ENCODE results near the gene C17orf100. TPM values are rescaled to one million over a fixed set of nuclear protein-coding genes. Genes with fewer than 3 reads are reported as not detected.

C17orf100 gene
- total and polyA plus RNA-seq, 10 of the 15 experiments (the other 5 are each of a cell fraction or from before 2014, with no cell fraction given): 0.84 to 4.7 (median 1.8) TPM

- RAD21 ChIA-PET (ENCODE audit: unreplicated experiment): no interaction called here
- Histone ChIP-seq H3K4me3 (no peak overlapping the region), H3K36me3 (ENCODE audit: control insufficient read depth in 2 of 2, insufficient read depth in 2 of 2, low read length in 1 of 2) (no peaks in the 10 kb centered on the region), H3K9me3 (replicated peaks; ENCODE audit: control insufficient read depth, insufficient read depth, low read length) (no peaks in the 10 kb centered on the region), H3K27ac (ENCODE audit: control insufficient read depth, insufficient read depth) (no peak overlapping the region), H3K4me2 (ENCODE audit: control insufficient read depth, insufficient read depth) (no peak overlapping the region), H3K27me3 (replicated peaks in 1 of 2; ENCODE audit: control insufficient read depth in 2 of 2, insufficient read depth in 2 of 2, low read length in 1 of 2) (0 out of 4 replicates have a peak, but pooled peaks cover 0 to 2% of the 10 kb centered on the region in 2 experiments), H2AFZ (ENCODE audit: control insufficient read depth, low read depth, low read length) (no peak overlapping the region), H3K9ac (ENCODE audit: control insufficient read depth, insufficient read depth, low read length) (no peak overlapping the region), H4K20me1 (ENCODE audit: control insufficient read depth, insufficient read depth) (no peaks in the 10 kb centered on the region), H3K4me1 (ENCODE audit: control insufficient read depth, insufficient read depth, low read length) (no peaks in the 10 kb centered on the region), H3K79me2 (ENCODE audit: control insufficient read depth, insufficient read depth, low read length) (no peaks in the 10 kb centered on the region)
- BruUV-seq (replicated peaks): no TSS peak
- CTCF ChIA-PET: interaction anchor here (0.7 to 3.5 kb wide), 3 partner anchors 198 to 333 kb away, joined by 3 to 10 read pairs (median 5); no protein-coding TSS in a partner anchor
- 63% methylated on average over 7 of the region's 7 CpGs for WGBS (ENCODE audit: insufficient coverage, insufficient replicate concordance, low lambda C conversion rate, missing lambda C conversion rate)
- no peak for FAIRE-seq
- POLR2A ChIA-PET: interaction anchor here (0.7 kb wide), 1 partner anchor 17 kb away, joined by 3 read pairs; no protein-coding TSS in a partner anchor
- in situ Hi-C loops (cut with MboI) (no loop called here), intact Hi-C loops (cut with micrococcal nuclease; ENCODE audit: unreplicated experiment) (no loop called here)
- no peak for ATAC-seq
- TF ChIP-seq SMC3 (IDR thresholded peaks at IDR 0.05; ENCODE audit: borderline replicate concordance, low read length) (no peak), WRNIP1 (IDR thresholded peaks at IDR 0.05; ENCODE audit: borderline replicate concordance, low read depth, low read length) (no peak), YY1 (IDR thresholded peaks at IDR 0.05; ENCODE audit: low read depth, low read length) (no peak), HDAC2 (IDR thresholded peaks at IDR 0.05) (no peak), ATF7 (IDR thresholded peaks at IDR 0.05; ENCODE audit: low read depth) (no peak), CBFB (IDR thresholded peaks at IDR 0.05; ENCODE audit: low read depth) (no peak), JUND (IDR thresholded peaks at IDR 0.05; ENCODE audit: low read depth, low read length) (no peak), RUNX3 (IDR thresholded peaks at IDR 0.05; ENCODE audit: low read length) (no peak), BCL11A (IDR thresholded peaks at IDR 0.05; ENCODE audit: low read depth, low read length) (no peak), SMAD1 (IDR thresholded peaks at IDR 0.05; ENCODE audit: low read depth, partially characterized antibody) (no peak)
- SMC1A ChIA-PET (ENCODE audit: uncharacterized antibody, unreplicated experiment): no interaction called here
- no peak for DNase-seq (ENCODE audit: low read depth, low spot score)
Measured at GRCh38 chr17:6671431-6671830, 19.9 kb downstream of the C17orf100 start.

- ChIA-PET SMC1A (ENCODE audit: uncharacterized antibody, unreplicated experiment) (no interaction called here), CTCF (no interaction called here), RAD21 (ENCODE audit: unreplicated experiment) (no interaction called here), POLR2A (no interaction called here)
- no TSS peak for BruUV-seq (replicated peaks)
- DNase-seq (ENCODE audit: low read depth, low spot score) (no peak), FAIRE-seq (no peak), ATAC-seq (no peak)
- H3K9ac ChIP-seq (ENCODE audit: control insufficient read depth, insufficient read depth, low read length): no peak overlapping the region
- H3K4me1 ChIP-seq (ENCODE audit: control insufficient read depth, insufficient read depth, low read length): peaks cover 4% of the 10 kb centered on the region; the same call in 1 of the 2 replicates
- H3K4me2 ChIP-seq (ENCODE audit: control insufficient read depth, insufficient read depth): no peak overlapping the region
- H3K79me2 ChIP-seq (ENCODE audit: control insufficient read depth, insufficient read depth, low read length): no peaks in the 10 kb centered on the region
- no peak overlapping the region for H2AFZ ChIP-seq (ENCODE audit: control insufficient read depth, low read depth, low read length)
- no peak overlapping the region for H3K27ac ChIP-seq (ENCODE audit: control insufficient read depth, insufficient read depth)
- no peaks in the 10 kb centered on the region for H4K20me1 ChIP-seq (ENCODE audit: control insufficient read depth, insufficient read depth)
- H3K27me3 ChIP-seq (replicated peaks in 1 of 2; ENCODE audit: control insufficient read depth in 2 of 2, insufficient read depth in 2 of 2, low read length in 1 of 2): peaks cover 0 to 5% of the 10 kb centered on the region in 2 experiments; a peak in 3 of 4 replicates
- H3K9me3 ChIP-seq (replicated peaks; ENCODE audit: control insufficient read depth, insufficient read depth, low read length): no peaks in the 10 kb centered on the region
- WGBS (ENCODE audit: insufficient coverage, insufficient replicate concordance, low lambda C conversion rate, missing lambda C conversion rate): 73% methylated on average over 13 of the region's 13 CpGs
- no peak for TF ChIP-seq SMAD1 (IDR thresholded peaks at IDR 0.05; ENCODE audit: low read depth, partially characterized antibody)
- TF ChIP-seq NR2C1 (IDR thresholded peaks at IDR 0.05): no peak
- no peak for TF ChIP-seq SKIL (IDR thresholded peaks at IDR 0.05; ENCODE audit: low read depth, poor library complexity, severe bottlenecking)
- TF ChIP-seq ZNF217 (IDR thresholded peaks at IDR 0.05): no peak
- TF ChIP-seq SRF (IDR thresholded peaks at IDR 0.05; ENCODE audit: low read depth in 2 of 2, low read length in 2 of 2): no peak
- TF ChIP-seq MYB (IDR thresholded peaks at IDR 0.05; ENCODE audit: borderline replicate concordance, low read depth, low read length): no peak
- TF ChIP-seq ATF3 (IDR thresholded peaks at IDR 0.05; ENCODE audit: borderline replicate concordance, extremely low read depth, low read depth, low read length): no peak
- H3K36me3 ChIP-seq (ENCODE audit: control insufficient read depth in 2 of 2, insufficient read depth in 2 of 2, low read length in 1 of 2): no peaks in the 10 kb centered on the region
- intact Hi-C loops (cut with micrococcal nuclease; ENCODE audit: unreplicated experiment) (no loop called here), in situ Hi-C loops (cut with MboI) (no loop called here)
- no peak overlapping the region for H3K4me3 ChIP-seq
Measured at GRCh38 chr17:6674586-6674985, 23.0 kb downstream of the C17orf100 start.
